NOMO-1 treated with DMSO at 0.1 percent for 48 hours (cell line): Measurements from ENCODE around the gene NDST1.

Experiments
- DNase-seq: peaks from one replicate; lab custom pipeline; 2025; ENCODE audit not compliant: unreplicated experiment; lab: John Stamatoyannopoulos, UW

NDST1 gene

GRCh38 chr5:150488519-150489359, 19.2 kb upstream of the NDST1 start:
- DNase-seq, result peak; percentile 84

GRCh38 chr5:150489360-150490295, 18.3 kb upstream of the NDST1 start:
- DNase-seq, result peak; percentile 78

GRCh38 chr5:150490296-150490669, 17.6 kb upstream of the NDST1 start:
- no peak for DNase-seq

- peak; percentile 41 for DNase-seq
These were observed 17.2 kb upstream of the NDST1 start for GRCh38 chr5:150490754-150491153.

GRCh38 chr5:150491876-150492275, 16.1 kb upstream of the NDST1 start:
- no peak for DNase-seq

GRCh38 chr5:150492621-150493020, 15.3 kb upstream of the NDST1 start:
- no peak for DNase-seq

- DNase-seq, result no peak
These were observed 11.8 kb upstream of the NDST1 start for GRCh38 chr5:150496098-150496497.

- DNase-seq, result no peak
These were observed 11.4 kb upstream of the NDST1 start for GRCh38 chr5:150496534-150496933.

GRCh38 chr5:150497274-150497988, 10.5 kb upstream of the NDST1 start:
- DNase-seq, result no peak

GRCh38 chr5:150497989-150498317, 10.0 kb upstream of the NDST1 start:
- no peak for DNase-seq

GRCh38 chr5:150498501-150498900, 9.4 kb upstream of the NDST1 start:
- no peak for DNase-seq

- DNase-seq, result no peak
These were observed 9.0 kb upstream of the NDST1 start for GRCh38 chr5:150498971-150499370.

- no peak for DNase-seq
These were observed 8.4 kb upstream of the NDST1 start for GRCh38 chr5:150499437-150499956.

- DNase-seq, result no peak
These were observed 7.5 kb upstream of the NDST1 start for GRCh38 chr5:150500328-150500841.

GRCh38 chr5:150500905-150501304, 7.0 kb upstream of the NDST1 start:
- DNase-seq, result no peak

- DNase-seq, result no peak
These were observed 5.8 kb upstream of the NDST1 start for GRCh38 chr5:150502106-150502505.

GRCh38 chr5:150502847-150503246, 5.1 kb upstream of the NDST1 start:
- no peak for DNase-seq

GRCh38 chr5:150503386-150503785, 4.5 kb upstream of the NDST1 start:
- DNase-seq, result no peak

GRCh38 chr5:150503977-150504620, 3.8 kb upstream of the NDST1 start:
- no peak for DNase-seq

- DNase-seq, result no peak
These were observed 2.9 kb upstream of the NDST1 start for GRCh38 chr5:150505041-150505511.
